ENCODE data around the gene TAS2R1.
"Not testable (repeated sequence)": the region's sequence is repeated elsewhere in the genome, so short reads cannot be mapped to it uniquely, and the experiment has no call there.

The TAS2R1 gene

DNA sequence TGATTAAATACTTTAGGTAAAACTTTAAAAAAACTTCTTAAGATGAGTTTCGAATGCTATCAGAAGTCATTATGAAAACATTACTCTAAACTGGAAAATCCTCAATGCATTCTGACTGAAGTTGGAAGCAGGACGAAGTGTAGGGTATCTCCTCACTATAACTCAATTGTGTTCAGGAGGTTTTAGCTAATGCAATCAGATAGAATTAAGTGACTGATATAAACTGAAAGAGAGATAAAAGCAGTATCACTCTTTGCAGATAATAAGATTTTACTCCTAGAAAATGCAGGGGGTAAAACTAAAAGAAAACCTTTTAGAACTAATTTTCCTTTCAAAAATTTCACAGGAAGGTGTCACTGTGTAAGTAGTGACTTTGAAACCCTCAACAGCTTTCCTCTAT is 22.1 kb downstream of the TAS2R1 start:
- no peaks in the 10 kb centered on the region for H3K9me3 ChIP-seq (ENCODE audit: control insufficient read depth in 2 of 2, low read length in 2 of 2)
- no peak overlapping the region for H3K9ac ChIP-seq (ENCODE audit: low read length in 2 of 2)
- no peak overlapping the region for H3K27ac ChIP-seq (ENCODE audit: low read length)
- H3K4me3 ChIP-seq (ENCODE audit: low read length in 2 of 2), result no peak overlapping the region
- H3K27me3 ChIP-seq (ENCODE audit: control insufficient read depth in 1 of 2, insufficient read depth in 2 of 2, low read length in 2 of 2), result no peaks in the 10 kb centered on the region
- no peaks in the 10 kb centered on the region for H3K4me1 ChIP-seq (ENCODE audit: control insufficient read depth, insufficient read depth, low read length)
- H3K36me3 ChIP-seq (ENCODE audit: control insufficient read depth in 2 of 2, insufficient read depth in 2 of 2, low read length in 2 of 2), result no peaks in the 10 kb centered on the region

DNA sequence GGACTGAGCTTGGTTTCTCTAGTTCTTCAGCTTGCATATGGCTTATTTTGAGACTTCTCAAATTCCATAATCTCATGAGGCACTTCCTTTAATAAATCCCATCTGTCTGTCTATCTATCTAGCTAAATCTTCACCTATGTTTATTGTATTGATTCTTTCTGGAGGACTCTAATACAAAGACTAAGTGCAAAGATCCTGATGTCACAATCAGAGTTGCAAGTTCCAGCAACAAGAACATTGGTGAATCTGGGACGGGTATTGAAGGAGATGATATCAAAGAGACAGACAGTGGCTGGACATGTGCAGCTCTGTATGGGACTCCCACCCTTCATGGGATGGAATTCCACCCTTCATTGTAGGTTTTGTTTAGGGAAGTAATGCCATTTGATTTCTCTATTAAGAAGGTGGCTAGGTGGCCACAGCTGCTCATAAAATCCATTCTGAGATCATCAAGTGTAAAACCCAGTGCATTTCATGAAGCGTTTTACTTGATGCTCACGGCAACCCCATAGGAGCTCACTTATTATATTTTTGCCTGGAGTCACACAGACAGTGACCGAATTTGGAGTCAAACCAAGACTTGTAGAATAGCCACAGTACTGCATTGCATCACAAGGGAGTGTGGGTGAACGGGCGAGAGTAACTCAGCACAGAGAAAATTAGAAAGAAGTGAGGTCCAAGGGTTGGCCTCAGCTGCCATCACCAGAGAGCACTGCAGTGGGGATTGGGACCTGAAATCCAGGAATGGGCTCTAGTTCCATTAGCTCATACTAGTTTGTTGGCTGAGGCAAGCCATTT is 24.9 kb downstream of the TAS2R1 start:
- Histone ChIP-seq H3K4me3 (ENCODE audit: low read length in 2 of 2) (no peak overlapping the region), H3K36me3 (ENCODE audit: control insufficient read depth in 2 of 2, insufficient read depth in 2 of 2, low read length in 2 of 2) (no peaks in the 10 kb centered on the region), H3K4me1 (ENCODE audit: control insufficient read depth, insufficient read depth, low read length) (no peaks in the 10 kb centered on the region), H3K27ac (ENCODE audit: low read length) (no peak overlapping the region), H3K27me3 (ENCODE audit: control insufficient read depth in 1 of 2, insufficient read depth in 2 of 2, low read length in 2 of 2) (no peaks in the 10 kb centered on the region), H3K9ac (ENCODE audit: low read length in 2 of 2) (no peak overlapping the region), H3K9me3 (ENCODE audit: control insufficient read depth in 2 of 2, low read length in 2 of 2) (peaks cover 0 to 3% of the 10 kb centered on the region in 2 donors)

DNA sequence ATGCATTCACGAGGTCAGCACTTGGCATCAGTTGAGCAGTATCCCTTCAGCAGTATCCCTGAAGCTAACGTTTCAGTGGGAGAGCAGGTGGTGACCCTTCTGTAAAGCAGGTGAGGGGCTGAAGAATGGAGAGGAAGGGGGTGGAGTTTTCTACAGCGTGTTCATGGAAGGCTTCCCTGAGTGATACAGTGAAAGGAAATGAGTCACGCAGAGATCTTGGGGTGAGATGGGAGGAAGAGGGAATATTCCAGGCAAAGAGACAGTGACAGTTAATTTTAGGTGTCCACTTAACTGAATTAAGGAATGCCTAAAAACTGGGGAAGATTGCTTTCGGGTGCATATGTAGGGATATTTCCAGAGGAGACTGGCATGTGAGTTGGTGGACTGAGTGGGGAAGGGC is 25.7 kb downstream of the TAS2R1 start:
- H3K9ac ChIP-seq (ENCODE audit: low read length in 2 of 2), result no peak overlapping the region
- H3K27ac ChIP-seq (ENCODE audit: low read length), result no peak overlapping the region
- no peaks in the 10 kb centered on the region for H3K27me3 ChIP-seq (ENCODE audit: control insufficient read depth in 1 of 2, insufficient read depth in 2 of 2, low read length in 2 of 2)
- no peaks in the 10 kb centered on the region for H3K36me3 ChIP-seq (ENCODE audit: control insufficient read depth in 2 of 2, insufficient read depth in 2 of 2, low read length in 2 of 2)
- peaks cover 0 to 3% of the 10 kb centered on the region in 2 donors for H3K9me3 ChIP-seq (ENCODE audit: control insufficient read depth in 2 of 2, low read length in 2 of 2)
- no peaks in the 10 kb centered on the region for H3K4me1 ChIP-seq (ENCODE audit: control insufficient read depth, insufficient read depth, low read length)
- H3K4me3 ChIP-seq (ENCODE audit: low read length in 2 of 2), result no peak overlapping the region

DNA sequence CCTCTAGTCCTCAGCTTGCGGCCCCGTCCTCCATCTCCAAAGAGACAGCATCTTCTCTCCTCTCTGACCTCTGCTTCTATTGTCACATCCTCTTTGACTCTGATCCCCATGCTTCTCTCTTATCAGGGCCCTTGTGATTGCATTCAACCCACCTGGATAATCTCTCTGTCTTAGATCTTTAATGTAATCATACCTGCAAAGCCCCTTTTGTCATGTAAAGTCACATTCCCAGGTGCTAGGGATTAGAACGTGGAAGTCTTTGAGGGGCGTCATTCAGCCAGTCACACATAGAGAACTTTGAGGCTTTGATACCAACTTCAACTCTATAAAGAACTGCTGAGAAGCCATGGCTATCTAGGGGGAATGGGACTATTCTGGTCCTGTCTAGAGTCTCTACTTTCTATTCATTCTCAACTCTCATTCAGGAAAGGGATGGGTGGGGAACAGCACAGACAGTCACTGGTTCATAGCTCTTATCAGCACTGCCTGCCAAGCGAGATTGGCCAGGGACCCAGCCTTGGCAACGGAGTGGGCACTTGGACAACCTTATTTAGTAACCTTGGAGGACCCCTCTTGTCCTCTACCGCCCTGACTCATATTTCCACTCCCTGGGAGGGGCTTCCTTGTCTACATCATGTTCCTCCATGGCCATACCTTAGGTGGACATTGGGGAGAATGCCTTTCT is 29.0 kb downstream of the TAS2R1 start:
- Histone ChIP-seq H3K27me3 (ENCODE audit: control insufficient read depth in 1 of 2, insufficient read depth in 2 of 2, low read length in 2 of 2) (no peaks in the 10 kb centered on the region), H3K9ac (ENCODE audit: low read length in 2 of 2) (no peak overlapping the region), H3K4me1 (ENCODE audit: control insufficient read depth, insufficient read depth, low read length) (peaks cover 2% of the 10 kb centered on the region), H3K36me3 (ENCODE audit: control insufficient read depth in 2 of 2, insufficient read depth in 2 of 2, low read length in 2 of 2) (no peaks in the 10 kb centered on the region), H3K4me3 (ENCODE audit: low read length in 2 of 2) (no peak overlapping the region), H3K27ac (ENCODE audit: low read length) (no peak overlapping the region), H3K9me3 (ENCODE audit: control insufficient read depth in 2 of 2, low read length in 2 of 2) (peaks cover 0 to 3% of the 10 kb centered on the region in 2 donors)

DNA sequence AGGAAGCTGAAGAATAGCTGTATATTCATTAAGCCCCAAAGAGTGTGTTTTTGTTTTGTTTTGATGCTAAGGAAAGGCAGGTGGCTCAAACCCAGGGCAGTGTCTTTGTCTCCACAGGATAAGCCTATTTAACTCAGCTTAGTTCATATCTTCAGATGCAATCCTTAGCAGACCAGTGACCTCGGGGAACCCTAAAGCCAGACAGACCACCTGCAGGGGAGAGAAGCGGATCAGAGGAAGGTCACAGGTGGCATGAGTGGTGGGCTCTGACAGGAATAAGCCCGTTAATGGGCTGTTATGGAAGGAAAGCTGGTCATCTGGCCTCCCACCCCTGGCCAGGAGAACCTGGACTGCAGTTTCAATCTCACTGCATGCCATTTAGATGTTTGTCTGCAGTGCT is 30.8 kb downstream of the TAS2R1 start:
- Histone ChIP-seq H3K9me3 (ENCODE audit: control insufficient read depth in 2 of 2, low read length in 2 of 2) (peaks cover 0 to 3% of the 10 kb centered on the region in 2 donors), H3K27ac (ENCODE audit: low read length) (no peak overlapping the region), H3K4me1 (ENCODE audit: control insufficient read depth, insufficient read depth, low read length) (peaks cover 2% of the 10 kb centered on the region), H3K36me3 (ENCODE audit: control insufficient read depth in 2 of 2, insufficient read depth in 2 of 2, low read length in 2 of 2) (no peaks in the 10 kb centered on the region), H3K9ac (ENCODE audit: low read length in 2 of 2) (no peak overlapping the region), H3K4me3 (ENCODE audit: low read length in 2 of 2) (no peak overlapping the region), H3K27me3 (ENCODE audit: control insufficient read depth in 1 of 2, insufficient read depth in 2 of 2, low read length in 2 of 2) (no peaks in the 10 kb centered on the region)

DNA sequence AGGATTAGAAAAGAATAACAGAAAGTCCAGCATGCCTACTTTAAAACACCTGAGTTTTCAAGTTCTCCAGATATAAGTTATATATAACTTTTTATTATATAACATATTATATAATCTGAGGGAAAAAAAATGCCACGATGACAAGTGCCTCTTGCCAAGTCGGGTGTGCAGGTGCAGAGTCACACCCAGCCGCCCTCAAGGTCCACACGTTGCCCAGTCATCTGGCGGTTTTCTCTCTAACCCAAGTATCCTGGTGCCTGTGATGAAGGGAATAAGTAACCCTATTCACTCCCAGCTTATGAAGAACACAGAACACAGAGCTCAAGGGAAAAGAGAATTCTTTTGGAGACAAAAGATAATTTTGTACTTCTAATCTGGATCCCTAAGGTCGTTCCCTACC is 31.8 kb downstream of the TAS2R1 start:
- not testable (repeated sequence) for H3K36me3 ChIP-seq (ENCODE audit: control insufficient read depth in 2 of 2, insufficient read depth in 2 of 2, low read length in 2 of 2); H3K4me1 ChIP-seq (ENCODE audit: control insufficient read depth, insufficient read depth, low read length); H3K27me3 ChIP-seq (ENCODE audit: control insufficient read depth in 1 of 2, insufficient read depth in 2 of 2, low read length in 2 of 2); H3K4me3 ChIP-seq (ENCODE audit: low read length in 2 of 2); H3K9me3 ChIP-seq (ENCODE audit: control insufficient read depth in 2 of 2, low read length in 2 of 2); H3K27ac ChIP-seq (ENCODE audit: low read length); H3K9ac ChIP-seq (ENCODE audit: low read length in 2 of 2)

DNA sequence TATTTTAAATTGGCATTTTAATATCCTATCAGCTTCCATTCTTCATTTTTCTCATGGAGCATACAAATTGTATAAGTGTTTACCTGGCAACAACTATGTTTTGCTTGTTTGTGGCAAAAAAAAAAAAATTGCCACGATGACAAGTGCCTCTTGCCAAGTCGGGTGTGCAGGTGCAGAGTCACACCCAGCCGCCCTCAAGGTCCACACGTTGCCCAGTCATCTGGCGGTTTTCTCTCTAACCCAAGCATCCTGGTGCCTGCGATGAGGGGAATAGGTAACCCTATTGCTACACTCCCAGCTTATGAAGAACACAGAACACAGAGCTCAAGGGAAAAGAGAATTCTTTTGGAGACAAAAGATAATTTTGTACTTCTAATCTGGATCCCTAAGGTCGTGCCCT is 32.8 kb downstream of the TAS2R1 start:
- H3K27me3 ChIP-seq (ENCODE audit: control insufficient read depth in 1 of 2, insufficient read depth in 2 of 2, low read length in 2 of 2); H3K36me3 ChIP-seq (ENCODE audit: control insufficient read depth in 2 of 2, insufficient read depth in 2 of 2, low read length in 2 of 2); H3K4me1 ChIP-seq (ENCODE audit: control insufficient read depth, insufficient read depth, low read length): not testable (repeated sequence)

DNA sequence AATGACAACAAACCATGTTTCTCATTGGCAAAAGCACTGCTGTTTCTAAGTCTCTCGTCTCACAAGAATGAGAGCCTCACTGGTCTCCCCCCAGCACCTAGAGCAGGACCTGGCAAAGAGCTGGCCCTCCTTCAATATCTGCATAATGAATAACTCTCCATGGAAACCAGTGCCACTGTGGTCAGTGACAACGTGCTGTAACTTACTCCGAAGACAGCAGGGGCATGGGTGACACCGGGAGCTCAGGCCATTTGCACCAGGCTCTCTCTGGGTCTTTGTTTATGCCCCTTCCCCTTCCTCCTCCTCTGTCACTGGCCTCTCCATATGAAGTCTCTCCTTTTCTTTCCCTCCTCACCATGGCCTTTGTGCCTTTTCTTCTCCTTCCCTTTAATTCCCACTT is 33.3 kb downstream of the TAS2R1 start:
- H3K9ac ChIP-seq (ENCODE audit: low read length in 2 of 2), result no peak overlapping the region
- peaks cover 0 to 3% of the 10 kb centered on the region in 2 donors for H3K9me3 ChIP-seq (ENCODE audit: control insufficient read depth in 2 of 2, low read length in 2 of 2)
- H3K4me3 ChIP-seq (ENCODE audit: low read length in 2 of 2), result no peak overlapping the region
- peaks cover 2% of the 10 kb centered on the region for H3K4me1 ChIP-seq (ENCODE audit: control insufficient read depth, insufficient read depth, low read length)
- H3K27me3 ChIP-seq (ENCODE audit: control insufficient read depth in 1 of 2, insufficient read depth in 2 of 2, low read length in 2 of 2), result no peaks in the 10 kb centered on the region
- H3K27ac ChIP-seq (ENCODE audit: low read length), result no peak overlapping the region
- H3K36me3 ChIP-seq (ENCODE audit: control insufficient read depth in 2 of 2, insufficient read depth in 2 of 2, low read length in 2 of 2), result no peaks in the 10 kb centered on the region

More for the DNA sequence above, 32.8 kb downstream of the TAS2R1 start:
- not testable (repeated sequence) for H3K4me3 ChIP-seq (ENCODE audit: low read length in 2 of 2); H3K9ac ChIP-seq (ENCODE audit: low read length in 2 of 2); H3K27ac ChIP-seq (ENCODE audit: low read length); H3K9me3 ChIP-seq (ENCODE audit: control insufficient read depth in 2 of 2, low read length in 2 of 2)

DNA sequence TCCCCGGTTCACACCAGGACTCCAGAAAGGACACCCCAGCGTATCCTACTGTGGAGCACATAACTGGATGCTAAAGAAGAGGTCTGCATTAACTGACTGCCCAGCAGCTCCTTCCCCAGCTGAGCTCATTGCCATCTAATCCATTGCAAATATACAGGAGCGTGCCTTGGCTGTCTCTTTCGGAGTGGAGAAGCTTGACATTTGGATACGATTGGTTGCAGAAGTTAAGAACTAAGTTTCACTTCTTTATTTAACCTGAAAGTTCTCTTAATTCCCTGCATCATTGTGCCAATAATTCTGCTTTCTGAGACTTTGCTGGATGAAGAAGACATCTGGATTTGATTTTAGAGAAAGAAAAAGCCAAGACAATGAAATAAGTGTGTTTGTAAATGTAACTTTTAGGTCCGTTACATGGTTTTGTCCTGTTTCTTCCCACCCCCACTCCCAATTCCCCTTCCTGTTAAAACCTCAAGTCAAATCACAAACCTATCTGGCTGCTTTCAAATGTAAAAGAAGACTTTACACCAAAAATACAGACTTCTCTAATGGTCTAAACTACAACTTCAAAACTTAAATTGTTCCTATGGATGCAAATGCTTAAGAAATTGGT is 33.9 kb downstream of the TAS2R1 start:
- H3K36me3 ChIP-seq (ENCODE audit: control insufficient read depth in 2 of 2, insufficient read depth in 2 of 2, low read length in 2 of 2), result no peaks in the 10 kb centered on the region
- peaks cover 2% of the 10 kb centered on the region for H3K4me1 ChIP-seq (ENCODE audit: control insufficient read depth, insufficient read depth, low read length)
- H3K4me3 ChIP-seq (ENCODE audit: low read length in 2 of 2), result no peak overlapping the region
- peaks cover 0 to under 1% of the 10 kb centered on the region in 2 donors for H3K9me3 ChIP-seq (ENCODE audit: control insufficient read depth in 2 of 2, low read length in 2 of 2)
- no peaks in the 10 kb centered on the region for H3K27me3 ChIP-seq (ENCODE audit: control insufficient read depth in 1 of 2, insufficient read depth in 2 of 2, low read length in 2 of 2)
- H3K9ac ChIP-seq (ENCODE audit: low read length in 2 of 2), result no peak overlapping the region
- H3K27ac ChIP-seq (ENCODE audit: low read length), result no peak overlapping the region

DNA sequence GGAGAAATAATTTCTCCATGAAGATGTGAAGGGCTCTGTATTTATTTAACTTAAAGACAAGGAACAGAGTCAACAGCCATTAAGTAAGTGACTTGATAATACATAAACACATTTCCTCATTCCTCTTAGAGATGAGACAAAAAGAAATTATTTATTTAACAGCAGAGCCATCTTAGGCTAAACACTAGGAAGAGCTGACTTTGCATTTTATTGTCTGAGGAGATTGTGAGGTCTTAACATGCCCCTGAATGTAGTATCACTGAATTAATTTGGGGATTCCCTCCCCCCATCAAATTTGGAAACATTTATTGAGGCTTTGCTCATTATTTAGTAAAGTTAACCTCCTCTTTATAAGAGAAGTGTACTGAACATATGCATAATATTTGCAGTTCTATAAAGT is 35.2 kb downstream of the TAS2R1 start:
- no peak overlapping the region for H3K4me3 ChIP-seq (ENCODE audit: low read length in 2 of 2)
- no peaks in the 10 kb centered on the region for H3K36me3 ChIP-seq (ENCODE audit: control insufficient read depth in 2 of 2, insufficient read depth in 2 of 2, low read length in 2 of 2)
- peaks cover 2% of the 10 kb centered on the region for H3K4me1 ChIP-seq (ENCODE audit: control insufficient read depth, insufficient read depth, low read length)
- no peaks in the 10 kb centered on the region for H3K9me3 ChIP-seq (ENCODE audit: control insufficient read depth in 2 of 2, low read length in 2 of 2)
- no peak overlapping the region for H3K27ac ChIP-seq (ENCODE audit: low read length)
- H3K9ac ChIP-seq (ENCODE audit: low read length in 2 of 2), result no peak overlapping the region
- no peaks in the 10 kb centered on the region for H3K27me3 ChIP-seq (ENCODE audit: control insufficient read depth in 1 of 2, insufficient read depth in 2 of 2, low read length in 2 of 2)
